ENCODE data around the gene ADAM12.

- TF ChIP-seq POLR2A (IDR thresholded peaks at IDR 0.05; ENCODE audit: low read depth, low read length): no peak
- TF ChIP-seq POLR2AphosphoS5 (IDR thresholded peaks at IDR 0.05; ENCODE audit: low read depth, low read length): no peak
Measured at GRCh38 chr10:126123466-126123865, 264.8 kb downstream of the ADAM12 start.
